GM19238 (cell line): Measurements from ENCODE around the gene GSTO2.
A peak's percentile ranks its signal among the peaks of the same experiment; 100 is the strongest.
"Not testable (repeated sequence)": the region's sequence is repeated elsewhere in the genome, so short reads cannot be mapped to it uniquely, and the experiment has no call there.

ENCODE experiments used
- DNase-seq: peaks from one replicate; pipeline ENCODE4 v3.0.0; 2011; ENCODE audit warnings: low spot score; ENCODE audit not compliant: insufficient read length

GSTO2 gene

DNA sequence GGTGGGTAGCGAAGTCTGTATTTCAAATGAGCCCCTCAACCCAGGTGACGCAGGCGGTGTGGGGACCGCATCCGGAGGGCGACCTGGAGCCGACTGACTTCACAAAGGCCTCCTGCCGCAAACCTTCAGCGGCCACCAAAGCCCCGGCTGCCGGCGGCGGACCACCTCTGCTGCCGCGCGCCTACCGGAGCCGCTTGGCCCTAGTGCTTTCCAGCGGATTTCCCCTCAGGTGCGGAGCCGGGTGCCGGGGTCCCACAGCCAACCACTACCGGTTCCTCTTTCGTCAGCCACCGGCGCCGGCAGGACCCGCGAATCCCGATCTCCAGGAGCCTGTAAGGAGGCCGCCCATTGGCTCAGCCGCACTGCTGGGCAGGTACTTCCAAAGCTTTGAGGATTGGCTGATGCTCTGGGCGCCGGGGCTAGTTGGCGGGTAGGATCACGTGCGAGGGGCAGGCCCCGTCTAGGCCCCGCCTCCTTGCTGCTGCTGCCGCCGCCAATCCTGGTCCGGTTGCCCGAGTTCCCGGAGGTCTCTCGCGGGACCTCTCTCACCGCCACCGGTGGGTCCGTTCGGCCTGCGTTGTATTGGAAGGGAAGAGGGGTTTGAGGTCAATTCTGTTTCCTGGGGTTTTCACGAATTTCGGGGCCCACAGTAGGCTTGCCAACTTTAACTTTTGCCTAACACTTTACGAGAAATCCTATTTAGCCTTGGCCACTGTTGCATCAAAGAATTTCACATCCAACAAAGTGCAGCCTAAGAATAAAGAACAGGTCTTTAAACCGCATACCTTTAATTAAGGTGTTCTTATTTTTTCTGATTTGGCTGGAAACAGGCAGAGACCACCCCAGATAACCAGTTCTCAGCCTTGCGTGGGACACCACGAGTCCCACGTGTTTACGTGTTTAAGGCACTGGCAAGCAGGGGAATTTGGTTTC lies at the start of gene GSTO2:
GSTO2 (plus strand) TSS at position 472 of the 933 bp plus-strand sequence. CDS start 5,732 bp downstream, outside the sequence.
- peak; percentile 99 for DNase-seq

- no peak for DNase-seq
Measured at GRCh38 chr10:104220522-104220921, 48.5 kb upstream of the GSTO2 start.

GRCh38 chr10:104223304-104223703 lies 45.7 kb upstream of the GSTO2 start:
- DNase-seq, result no peak

DNA sequence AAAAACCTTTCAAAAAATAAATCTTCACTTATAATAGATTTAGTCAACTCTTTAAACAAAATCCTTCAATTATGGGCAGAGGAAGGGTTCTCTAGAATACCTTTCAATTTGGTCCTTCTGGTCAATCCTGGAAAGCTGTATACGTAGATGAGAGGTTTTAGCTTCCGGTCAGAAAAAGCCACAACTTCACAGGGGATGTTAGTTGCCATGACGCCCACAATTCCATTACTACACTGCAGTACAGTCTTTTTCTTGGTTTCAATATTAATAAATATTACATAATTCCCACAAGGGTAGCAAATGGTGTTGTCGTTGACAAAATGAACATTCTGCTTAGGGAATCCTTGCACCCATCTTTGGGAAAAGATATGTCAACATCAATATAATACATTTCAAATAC lies 38.5 kb upstream of the GSTO2 start:
- DNase-seq, result no peak

DNA sequence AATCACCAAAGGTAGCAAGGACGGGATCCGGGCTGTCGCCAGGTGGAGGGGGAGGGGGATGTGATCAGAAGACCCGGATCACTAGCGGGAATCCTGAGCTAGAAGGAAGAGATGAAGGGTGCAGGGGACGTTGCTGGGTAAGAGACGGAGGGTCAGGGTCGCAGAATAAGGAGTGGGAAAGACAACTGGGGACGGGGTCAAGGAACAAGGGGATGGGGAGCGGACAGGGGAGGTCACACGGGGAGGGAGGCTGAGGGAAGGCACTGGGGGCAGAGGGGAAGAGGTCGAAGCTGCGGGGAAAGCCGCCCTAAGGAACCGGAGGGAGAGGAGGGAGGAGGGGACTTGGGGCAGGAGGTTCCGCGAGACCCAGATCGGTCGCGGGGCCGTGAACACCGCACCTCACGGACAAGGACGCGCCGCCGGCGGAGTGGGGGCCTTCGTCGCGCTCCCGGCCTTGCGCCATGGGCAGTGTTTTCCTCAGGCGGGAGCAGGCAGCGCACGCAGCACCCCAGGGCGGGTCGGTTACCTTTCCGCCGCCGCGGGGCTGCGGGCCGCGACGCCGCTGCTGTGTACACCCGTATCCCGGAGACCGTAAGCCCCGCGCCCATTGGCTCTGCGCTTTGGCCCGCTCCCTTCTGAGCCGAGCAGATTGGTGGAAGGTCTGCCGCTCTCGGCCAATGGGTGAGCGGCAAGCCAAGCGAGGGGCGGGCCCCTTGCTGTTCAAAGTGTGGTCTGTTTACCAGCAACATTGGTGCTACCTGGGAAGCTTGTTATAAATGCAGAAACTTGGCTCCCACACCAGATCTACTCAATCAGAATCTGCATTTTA lies 37.0 kb upstream of the GSTO2 start, which contains the start of gene CFAP43:
CFAP43 (minus strand) TSS at position 581 of the 829 bp plus-strand sequence; CDS start at position 463, 118 bp downstream.
- DNase-seq, result peak; percentile 98

DNA sequence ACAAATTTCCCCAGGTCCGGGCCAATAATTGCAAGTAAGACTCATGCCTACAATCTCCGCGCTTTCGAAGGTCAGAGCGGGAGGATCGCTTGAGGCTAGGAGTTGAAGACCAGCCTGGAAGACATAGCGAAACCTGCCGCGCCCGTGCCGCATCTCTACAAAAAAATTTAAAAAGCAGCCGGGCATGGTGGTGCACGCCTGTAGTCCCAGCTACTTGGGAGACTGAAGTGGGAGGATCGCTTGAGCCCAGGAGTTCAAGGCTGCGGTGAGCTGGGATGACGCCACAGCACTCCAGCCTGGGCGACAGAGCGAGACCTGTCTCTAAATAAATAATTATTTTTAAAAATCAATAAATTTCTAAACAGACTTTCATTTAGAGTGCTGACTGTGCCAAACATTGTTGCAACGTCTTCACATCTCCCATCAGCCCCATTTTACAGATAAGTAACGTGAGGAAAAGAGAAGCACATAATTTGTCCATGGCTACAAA lies 36.3 kb upstream of the GSTO2 start:
- DNase-seq, result no peak

DNA sequence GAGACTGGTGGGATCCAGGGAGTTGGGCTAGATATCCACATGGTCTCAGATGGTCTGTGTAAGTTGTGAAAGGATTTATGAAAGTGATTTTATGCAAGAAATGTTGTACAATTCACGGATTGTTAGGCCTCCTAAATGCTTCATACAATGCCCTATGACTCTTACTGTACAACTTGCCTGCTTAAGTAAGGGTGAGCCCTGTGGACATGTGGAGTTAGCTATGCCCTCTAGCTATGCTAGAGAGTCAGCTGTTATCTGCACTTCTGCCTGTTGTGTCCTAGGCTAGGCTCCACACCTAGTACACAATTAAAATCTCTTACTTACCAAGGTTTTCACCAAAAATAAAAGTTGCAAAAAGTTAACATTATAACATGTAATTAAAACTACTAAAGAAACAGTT lies 35.2 kb upstream of the GSTO2 start:
- no peak for DNase-seq

DNA sequence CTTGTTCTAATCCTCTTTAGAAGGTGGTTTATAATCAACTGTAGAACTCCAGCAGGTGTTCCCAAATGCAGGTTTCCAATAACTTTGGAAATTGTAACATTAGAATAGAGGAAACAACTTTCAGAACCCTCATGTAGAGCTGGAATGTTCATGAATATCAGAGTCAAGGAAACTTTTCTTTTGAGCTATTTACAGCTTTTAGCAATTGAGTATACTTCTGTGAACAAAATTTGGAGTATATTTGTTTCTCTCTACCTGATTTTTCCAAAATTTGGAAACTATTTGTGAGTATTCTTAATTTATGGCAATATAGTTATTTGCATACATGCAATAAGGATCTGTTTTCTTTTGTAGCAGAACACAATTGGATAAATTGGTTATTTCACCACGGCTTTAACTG lies 34.0 kb upstream of the GSTO2 start:
- DNase-seq, result no peak

GRCh38 chr10:104235801-104236200 lies 33.2 kb upstream of the GSTO2 start:
- no peak for DNase-seq

DNA sequence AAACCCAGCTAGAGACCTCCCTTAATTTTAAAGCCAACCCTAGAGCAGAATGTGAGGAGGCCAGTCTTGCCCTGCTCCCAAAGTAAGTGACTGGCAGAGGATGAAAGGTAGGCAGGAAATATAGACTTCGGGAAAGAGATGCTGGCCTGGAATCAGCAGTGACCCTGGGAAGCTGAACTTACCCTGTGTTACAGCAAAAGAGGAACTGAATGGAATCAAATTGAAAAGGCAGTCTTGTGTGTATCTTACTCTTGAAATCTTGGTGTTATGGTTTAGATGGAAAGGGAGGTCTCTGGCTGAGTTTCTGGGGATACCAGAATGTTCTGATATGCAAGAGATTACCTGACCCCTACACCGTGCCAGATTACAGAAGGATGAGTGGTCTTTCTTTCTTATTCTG lies 28.9 kb upstream of the GSTO2 start:
- no peak for DNase-seq

DNA sequence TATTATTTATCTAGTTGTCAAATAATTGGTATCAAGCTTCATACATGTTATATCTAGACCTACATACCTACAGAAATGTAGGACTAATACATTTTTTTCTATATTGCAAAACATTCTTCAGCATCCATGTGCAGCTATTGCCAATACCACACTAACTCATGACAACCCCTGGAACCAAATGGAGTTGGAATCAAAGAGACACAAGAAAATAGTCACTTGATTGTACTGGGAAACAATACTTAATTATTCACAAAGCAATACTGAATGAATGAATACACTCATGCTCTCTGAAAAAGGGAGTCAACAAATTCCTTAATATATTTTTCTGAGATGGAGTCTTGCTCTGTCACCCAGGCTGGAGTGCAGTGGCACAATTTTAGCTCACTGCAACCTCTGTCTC lies 26.4 kb upstream of the GSTO2 start:
- DNase-seq, result no peak

GRCh38 chr10:104243009-104243408 lies 26.0 kb upstream of the GSTO2 start:
- not testable (repeated sequence) for DNase-seq

- no peak for DNase-seq
Measured at GRCh38 chr10:104243512-104243911, 25.5 kb upstream of the GSTO2 start.

GRCh38 chr10:104245066-104245632 lies 23.8 kb upstream of the GSTO2 start:
- DNase-seq, result no peak

DNA sequence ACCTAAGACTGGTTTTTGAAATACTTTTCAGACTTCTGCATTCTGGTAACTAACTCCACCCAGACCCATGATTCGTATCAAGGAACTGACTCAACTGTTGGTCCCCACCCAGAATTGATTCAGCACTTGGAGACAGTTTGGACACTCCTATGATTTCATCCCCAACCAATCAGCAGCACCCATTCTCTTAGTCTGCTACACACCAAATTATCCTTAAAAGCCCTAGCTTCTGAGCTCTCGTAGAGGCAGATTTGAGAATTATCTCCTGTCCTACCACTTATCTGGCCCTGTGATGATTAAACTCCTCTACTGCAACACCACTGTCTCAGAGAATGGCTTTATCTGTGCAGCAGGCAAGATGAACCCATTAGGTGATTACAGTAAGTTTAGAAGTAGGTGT lies 22.0 kb upstream of the GSTO2 start:
- DNase-seq, result no peak

DNA sequence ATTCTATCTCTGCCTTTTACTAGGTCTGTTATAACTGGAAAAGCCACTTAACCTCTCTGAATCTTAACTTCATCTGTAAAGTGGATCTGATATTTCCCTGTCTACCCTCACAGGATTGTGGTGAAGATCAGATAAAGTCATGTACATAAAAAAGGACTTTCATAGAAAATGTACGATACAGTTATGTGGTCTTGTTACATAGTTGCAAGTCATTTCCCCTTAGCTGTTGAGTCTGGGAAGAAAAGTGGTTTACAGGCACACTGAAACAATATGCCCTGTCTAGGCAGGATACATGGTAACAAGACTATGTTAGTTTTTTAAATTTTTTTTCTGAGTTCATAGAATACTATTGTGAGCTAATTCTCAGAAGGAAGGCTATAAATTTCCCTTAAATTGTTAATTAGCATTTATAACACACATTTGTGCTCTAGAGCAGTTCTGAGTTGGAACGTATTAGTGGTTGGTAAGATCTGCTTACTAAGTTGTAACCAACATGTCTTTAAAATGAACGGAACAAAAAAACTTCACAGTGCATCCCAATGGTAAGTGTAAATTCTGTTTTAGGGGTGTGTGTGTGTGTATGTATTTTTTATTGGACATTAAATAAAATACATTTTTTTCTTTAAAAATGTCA lies 21.4 kb upstream of the GSTO2 start:
- DNase-seq, result no peak

DNA sequence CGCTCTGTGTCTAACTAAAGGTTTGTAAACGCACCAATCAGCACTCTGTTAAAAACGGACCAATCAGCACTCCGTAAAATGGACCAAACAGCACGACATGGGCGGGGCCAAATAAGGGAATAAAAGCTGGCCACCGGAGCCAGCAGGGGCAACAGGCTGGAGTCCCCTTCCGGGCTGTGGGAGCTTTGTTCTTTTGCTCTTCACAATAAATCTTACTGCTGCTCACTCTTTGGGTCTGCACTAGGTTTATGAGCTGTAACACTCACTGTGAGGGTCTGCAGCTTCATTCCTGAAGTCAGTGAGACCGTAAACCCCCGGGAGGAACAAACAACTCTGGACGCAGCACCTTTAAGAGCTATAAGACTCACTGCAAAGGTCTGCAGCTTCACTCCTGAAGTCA lies 20.1 kb upstream of the GSTO2 start:
- not testable (repeated sequence) for DNase-seq

DNA sequence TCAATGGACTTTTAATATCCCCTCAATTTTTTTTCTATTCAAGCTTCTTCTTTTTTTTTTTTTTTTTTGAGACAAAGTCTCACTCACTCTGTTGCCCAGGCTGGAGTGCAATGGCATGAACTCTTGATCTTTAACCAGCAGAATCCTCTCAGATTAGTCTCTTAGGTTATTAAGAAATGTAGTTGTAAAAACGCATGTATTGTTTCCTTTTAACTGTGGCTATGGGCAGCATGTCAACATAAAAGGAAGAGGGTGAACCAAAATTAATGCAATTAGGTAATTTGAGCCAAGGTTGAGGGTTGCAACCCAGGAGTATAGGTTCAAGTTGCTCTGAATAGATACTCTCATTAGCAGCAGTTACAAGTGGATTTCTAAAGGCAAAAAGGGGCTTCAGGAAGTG lies 18.6 kb upstream of the GSTO2 start:
- no peak for DNase-seq

DNA sequence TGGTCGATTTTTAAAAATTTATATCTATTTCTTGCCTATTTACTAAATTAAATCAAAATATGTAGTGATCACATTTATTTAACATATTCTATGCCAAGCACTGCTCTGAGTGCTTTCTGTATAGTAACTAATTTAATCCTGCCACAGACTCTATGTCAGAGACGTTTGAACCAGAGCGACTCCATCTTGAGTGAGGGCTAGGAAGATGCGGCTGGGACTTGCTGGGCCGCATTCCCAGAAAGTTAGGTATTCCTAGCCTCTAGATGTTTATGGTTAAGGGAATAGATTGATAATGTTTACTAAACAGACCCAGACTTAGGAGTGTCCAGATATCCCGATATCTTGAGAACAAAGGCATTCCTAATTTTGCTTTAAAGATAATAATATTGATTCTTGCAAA lies 17.5 kb upstream of the GSTO2 start:
- DNase-seq, result no peak

- no peak for DNase-seq
Measured at GRCh38 chr10:104252368-104252767, 16.6 kb upstream of the GSTO2 start.

- DNase-seq, result no peak
Measured at GRCh38 chr10:104253106-104253505, 15.9 kb upstream of the GSTO2 start.
